GM12875 (cell line): Measurements from ENCODE around the gene KRT5.

Source experiments
- H3K4me3 ChIP-seq: one replicate; pipeline ENCODE4 v1.5.1; 2011; ENCODE audit warnings: low read depth, low read length, control low read depth
- TF ChIP-seq, protein P1 (sequence below): IDR thresholded peaks from 2 replicates; pipeline ENCODE4 v1.5.1; 2011; ENCODE audit warnings: low read depth, mild to moderate bottlenecking, control low read depth, inconsistent platforms, low read length, moderate library complexity, borderline replicate concordance; ENCODE audit not compliant: insufficient read depth

The KRT5 gene

DNA sequence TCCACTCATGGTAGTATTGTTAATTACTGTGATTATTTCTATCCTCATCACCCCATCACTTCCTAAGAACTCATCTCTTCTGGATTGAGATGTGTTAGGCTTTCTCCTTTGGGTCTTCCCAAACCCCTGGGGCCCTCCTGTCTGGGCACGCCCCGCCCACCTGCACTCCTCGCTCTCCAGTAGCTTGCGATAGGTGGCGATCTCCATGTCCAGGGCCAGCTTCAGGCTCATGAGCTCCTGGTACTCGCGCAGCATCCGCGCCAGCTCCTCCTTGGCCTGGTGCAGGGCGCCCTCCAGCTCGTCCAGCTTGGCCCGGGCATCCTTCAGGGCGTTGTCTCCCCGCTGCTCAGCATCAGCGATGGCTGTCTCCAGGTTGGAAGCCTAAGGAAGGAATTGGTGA, 25.9 kb upstream of the KRT5 start:
- TF ChIP-seq, protein P1, sequence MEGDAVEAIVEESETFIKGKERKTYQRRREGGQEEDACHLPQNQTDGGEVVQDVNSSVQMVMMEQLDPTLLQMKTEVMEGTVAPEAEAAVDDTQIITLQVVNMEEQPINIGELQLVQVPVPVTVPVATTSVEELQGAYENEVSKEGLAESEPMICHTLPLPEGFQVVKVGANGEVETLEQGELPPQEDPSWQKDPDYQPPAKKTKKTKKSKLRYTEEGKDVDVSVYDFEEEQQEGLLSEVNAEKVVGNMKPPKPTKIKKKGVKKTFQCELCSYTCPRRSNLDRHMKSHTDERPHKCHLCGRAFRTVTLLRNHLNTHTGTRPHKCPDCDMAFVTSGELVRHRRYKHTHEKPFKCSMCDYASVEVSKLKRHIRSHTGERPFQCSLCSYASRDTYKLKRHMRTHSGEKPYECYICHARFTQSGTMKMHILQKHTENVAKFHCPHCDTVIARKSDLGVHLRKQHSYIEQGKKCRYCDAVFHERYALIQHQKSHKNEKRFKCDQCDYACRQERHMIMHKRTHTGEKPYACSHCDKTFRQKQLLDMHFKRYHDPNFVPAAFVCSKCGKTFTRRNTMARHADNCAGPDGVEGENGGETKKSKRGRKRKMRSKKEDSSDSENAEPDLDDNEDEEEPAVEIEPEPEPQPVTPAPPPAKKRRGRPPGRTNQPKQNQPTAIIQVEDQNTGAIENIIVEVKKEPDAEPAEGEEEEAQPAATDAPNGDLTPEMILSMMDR, result no peak

DNA sequence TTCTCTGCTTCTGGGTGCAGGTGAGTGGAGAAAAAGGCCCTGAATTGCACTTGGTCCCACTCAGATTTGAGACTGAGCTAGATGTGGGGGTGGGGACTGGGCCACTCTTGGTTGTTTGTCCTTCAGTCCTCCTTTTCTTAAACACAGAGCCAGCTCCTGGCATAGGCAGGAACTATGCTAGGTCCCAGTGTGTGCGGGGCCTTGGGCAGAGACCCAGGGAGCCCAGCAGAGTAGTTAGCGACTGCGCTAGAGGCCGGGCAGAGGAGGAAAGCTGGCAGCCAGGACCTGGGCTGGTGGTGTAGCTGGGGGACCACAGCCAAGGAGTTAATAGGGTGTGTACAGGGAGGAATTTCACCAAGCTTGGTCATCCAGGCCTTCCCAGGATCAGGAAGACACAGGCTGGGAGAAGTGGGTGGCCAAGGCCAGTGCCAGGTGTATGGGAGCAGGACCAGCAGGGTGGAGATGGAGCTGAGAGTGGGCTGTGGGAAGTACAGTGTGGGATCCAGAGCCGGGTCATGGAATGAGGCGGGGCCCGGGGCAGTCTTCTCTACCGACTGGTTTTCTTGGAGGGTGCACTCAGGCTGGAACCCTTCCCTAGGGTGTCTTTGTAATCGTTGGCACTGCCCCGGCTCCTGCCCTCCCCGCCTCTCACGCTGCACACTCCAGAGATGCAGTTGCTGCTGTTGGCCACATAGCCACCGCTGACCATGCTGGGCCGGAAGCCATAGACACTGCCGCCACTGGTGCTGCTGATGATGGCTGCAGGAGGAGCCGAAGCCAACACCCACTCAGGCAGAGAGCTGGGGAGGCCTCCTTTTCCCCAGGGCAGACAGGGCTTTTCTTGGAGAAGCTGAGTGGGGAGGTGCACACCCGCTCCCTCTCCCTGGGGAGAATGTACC, 24.0 kb upstream of the KRT5 start:
- H3K4me3 ChIP-seq, result no peak overlapping the region
- TF ChIP-seq, protein P1, result no peak

More for the DNA sequence above, 25.9 kb upstream of the KRT5 start:
- no peak overlapping the region for H3K4me3 ChIP-seq

DNA sequence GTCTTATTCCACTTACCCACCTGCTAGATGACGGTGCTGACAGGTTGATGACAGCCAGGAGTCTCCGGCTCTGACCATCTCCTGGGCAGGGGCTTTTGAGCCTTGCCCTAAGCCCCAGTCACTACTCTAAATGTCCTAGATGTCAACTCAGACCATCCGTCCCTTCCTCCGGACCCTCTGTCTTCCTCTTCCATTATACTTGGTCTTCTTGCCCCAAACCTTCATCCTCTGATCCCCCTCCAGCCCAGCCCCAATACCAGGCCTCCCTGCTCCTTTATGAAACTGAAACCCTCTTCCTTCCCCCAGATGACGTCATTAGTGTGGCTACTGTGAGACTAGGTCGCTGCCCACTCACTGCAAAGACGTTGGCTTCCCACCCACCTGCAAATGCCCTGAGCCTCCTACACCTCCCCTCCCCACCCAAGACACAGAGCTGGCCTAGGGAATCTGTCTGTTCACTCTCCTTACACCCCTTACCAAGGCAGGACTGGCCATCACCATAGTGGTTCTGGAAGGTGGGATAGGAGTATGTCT, 22.7 kb upstream of the KRT5 start:
- TF ChIP-seq, protein P1, result no peak
- H3K4me3 ChIP-seq, result no peak overlapping the region

DNA sequence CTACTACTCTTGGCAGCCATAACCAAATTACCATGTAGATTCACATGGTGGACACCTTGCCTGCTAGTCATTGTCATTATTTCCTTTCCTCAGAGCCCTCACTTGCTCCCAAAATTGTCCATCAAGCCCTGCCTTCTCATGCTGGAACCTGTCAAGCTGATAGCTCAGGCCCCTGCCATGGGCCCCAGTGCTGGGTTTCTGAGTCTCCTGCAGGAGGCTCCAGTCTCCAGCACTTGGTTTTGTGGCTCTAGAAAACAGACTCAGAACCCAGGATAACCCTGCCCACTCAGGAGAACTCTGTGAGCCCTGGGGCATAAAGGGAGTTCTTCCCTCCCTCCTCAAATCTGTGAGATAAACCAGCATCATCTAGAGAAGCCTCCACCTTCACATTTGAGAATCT, 22.0 kb upstream of the KRT5 start:
- H3K4me3 ChIP-seq, result no peak overlapping the region
- TF ChIP-seq, protein P1, result no peak

DNA sequence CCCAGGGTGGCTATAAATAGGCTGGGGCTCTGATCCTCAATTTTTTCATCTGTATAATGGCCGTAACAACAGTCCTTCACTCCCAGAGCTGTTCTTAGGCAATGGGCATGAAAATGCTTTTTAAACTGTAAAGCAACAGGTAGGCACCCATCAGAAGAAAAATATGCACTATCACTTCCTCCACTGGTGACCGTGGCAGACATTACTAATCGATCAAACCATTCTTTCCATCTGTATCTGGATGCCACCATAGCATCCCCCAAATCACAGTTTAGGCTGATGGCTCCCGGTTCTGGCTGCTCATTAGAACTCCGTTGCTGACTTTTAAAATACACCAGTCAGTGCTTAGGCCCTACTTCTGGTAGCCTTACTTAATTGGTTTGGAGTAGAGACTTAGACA, 21.5 kb upstream of the KRT5 start:
- H3K4me3 ChIP-seq, result no peak overlapping the region
- TF ChIP-seq, protein P1, result no peak

DNA sequence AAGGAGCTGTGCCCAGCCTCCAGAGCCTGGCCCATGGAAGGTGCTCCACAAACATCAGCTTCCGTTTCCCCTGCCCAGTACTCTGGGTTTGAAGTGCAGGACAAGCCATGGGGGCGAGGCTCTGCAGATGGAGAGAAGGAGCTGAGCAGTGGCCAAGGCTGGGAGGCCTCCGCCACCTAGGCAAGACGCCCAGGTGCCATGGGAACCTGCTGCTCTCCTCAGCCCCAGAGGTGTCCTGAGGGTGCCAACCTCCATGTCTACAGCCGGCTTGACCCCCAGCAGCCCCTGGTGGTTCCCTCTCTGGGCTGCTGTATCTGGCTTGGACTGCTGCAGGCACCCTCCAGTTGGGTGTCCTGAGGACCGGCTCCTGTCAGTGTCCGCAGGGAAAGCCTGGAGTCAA, 20.3 kb upstream of the KRT5 start:
- no peak overlapping the region for H3K4me3 ChIP-seq
- TF ChIP-seq, protein P1, result no peak

DNA sequence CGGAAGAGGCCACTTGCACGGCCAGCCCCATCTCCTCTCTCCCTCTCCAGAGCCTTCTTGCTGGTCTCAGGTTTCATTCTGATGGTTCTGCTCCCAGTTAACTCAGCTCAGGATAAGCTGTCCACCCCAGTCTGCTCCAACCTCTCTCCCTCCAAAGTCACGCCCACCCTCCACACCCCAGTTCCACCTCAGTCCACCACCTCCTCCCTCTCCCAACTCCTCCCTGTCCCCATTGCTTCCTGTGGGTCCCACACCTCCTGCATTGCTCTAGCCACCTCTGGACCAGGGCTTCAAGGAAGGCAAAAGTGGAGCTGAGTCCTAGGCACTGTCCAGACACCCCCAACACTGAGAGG, 19.6 kb upstream of the KRT5 start:
- H3K4me3 ChIP-seq, result no peak overlapping the region
- TF ChIP-seq, protein P1, result no peak
